Stimulated activated CD8-positive, alpha-beta memory T cell treated with anti-CD3 and anti-CD28 coated beads, Interleukin-15, amount 100 ng/mL, for 24 hours (primary cell): ENCODE results near the gene FN3K.

Source experiments
- DNase-seq: peaks from one replicate; pipeline ENCODE4 v3.0.0-alpha.2; 2020; ENCODE audit warnings: low read depth

The FN3K gene

DNA sequence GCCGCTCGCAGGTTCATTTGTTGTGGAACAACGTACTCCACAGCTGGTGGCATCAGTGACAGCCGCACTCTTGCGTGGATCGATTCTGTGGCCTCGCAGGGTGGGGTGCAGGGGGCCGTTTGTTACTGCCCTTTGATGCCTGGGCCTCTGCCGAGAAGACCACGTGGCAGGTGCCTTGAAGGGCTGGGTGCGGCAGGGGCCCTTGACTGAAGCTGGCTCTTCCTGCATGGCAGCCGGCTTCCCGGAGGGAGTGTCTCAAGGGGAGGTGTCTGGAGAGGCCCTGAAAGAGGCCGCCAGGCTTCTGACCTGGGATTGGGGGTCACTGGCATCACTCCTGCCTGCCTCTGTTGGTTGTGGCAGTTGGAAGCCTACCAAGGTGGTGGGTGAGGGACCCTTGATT is 60.2 kb downstream of the FN3K start:
- no peak for DNase-seq

DNA sequence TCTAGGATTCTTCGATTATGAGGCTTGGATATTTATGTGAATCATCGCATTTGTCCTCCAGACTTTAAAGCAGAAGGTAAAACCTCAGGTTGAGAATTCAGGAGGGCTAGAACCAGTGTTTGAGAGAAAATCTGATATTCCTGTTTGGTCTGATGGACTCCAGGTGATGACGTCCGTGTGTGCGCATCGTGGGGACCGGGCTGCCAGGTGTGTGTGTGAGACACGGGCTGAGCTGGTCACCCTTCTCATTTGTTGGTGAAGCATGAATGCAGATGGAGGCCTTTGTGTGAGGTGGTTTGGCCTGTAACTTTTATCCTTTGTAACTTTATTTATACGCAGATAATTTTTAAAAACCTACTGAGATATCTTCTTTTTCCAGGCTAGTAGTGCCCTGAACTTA is 61.6 kb downstream of the FN3K start:
- no peak for DNase-seq

DNA sequence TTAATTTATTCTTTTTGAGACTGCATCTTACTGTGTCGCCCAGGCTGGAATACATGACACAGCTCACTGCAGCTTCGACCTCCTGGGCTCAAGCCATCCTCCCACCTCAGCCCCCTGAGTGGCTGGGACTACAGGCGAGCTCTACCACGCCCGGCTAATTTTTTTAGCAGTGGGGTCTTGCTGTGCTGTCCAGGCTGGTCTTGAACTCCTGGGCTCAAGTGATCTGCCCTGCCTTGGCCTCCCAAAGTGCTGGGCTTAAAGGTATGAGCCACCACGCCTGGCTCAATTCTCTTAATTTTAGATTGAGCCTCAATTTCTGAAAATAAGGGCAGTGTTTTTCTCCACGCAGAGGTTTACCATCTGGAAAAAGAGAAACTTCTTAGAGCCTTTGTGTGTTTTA is 63.3 kb downstream of the FN3K start:
- no peak for DNase-seq

DNA sequence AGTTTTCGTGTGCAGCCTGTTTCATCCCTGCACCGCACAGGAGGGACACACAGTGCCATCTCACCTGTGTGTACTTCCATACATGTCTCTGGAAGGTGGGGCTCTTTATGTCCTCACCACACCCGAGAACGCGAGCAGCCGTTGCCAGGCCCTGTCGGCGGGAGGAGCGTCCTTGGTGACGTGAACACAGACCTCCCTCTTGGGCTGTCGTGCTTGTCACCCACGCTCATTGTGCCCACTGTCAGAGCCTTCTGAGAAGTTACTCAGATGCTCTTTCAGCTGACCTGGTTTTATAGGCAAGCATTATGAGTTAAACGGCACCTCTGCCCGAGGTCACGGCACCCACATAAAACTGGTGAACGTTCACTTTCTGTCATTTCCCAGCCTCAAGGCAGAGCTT is 64.2 kb downstream of the FN3K start:
- DNase-seq, result no peak
